Tongue (tissue), 2 donors: Measurements from ENCODE around the gene RNF144A. TPM values are rescaled to one million over a fixed set of nuclear protein-coding genes. Genes with fewer than 3 reads are reported as not detected.
"Not testable (repeated sequence)": the region's sequence is repeated elsewhere in the genome, so short reads cannot be mapped to it uniquely, and the experiment has no call there.

Source experiments
- DNase-seq: peaks from one replicate; pipeline ENCODE4 v3.0.0-alpha.2; 2015
- total RNA-seq: library from RNA; depleted of rRNA; stranded (reverse); fragments of >200 nt; gene quantifications from one replicate; pipeline ENCODE4 v1.2.3, GENCODE V29; 2014

Gene RNF144A
- total RNA-seq, 1 donor from 2014 or later = 25.5 TPM

DNA sequence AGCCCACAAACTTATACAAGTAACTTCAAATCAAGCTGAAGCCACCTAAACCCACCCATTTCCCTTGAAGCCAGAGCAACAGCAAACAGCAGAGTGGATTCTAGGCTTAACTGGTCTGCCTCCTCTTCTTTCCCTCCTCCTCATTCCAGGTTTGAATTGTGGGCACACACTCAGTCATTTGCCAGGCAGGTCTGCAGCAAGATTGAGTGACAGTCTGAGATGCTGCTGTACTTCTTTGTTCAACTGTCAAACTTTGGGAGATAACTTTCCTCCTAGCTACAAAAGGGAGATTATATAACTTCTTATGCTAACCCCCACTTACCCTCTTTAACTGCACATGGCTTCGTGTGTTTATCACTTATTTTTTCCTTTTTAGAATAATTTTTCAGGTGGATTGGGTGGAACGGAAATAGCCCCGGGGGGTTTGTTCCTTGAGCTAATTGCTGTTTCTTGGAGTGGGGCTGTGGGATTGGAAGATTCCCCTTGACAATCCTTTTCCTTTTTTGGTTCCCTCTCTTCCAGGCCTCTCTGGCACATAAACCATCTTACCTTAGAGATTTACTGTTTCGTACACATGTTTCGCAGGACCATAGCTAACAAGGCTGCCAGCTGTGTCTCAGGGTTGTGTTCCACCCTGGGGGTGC, 55.0 kb downstream of the RNF144A start:
- DNase-seq = no peak

DNA sequence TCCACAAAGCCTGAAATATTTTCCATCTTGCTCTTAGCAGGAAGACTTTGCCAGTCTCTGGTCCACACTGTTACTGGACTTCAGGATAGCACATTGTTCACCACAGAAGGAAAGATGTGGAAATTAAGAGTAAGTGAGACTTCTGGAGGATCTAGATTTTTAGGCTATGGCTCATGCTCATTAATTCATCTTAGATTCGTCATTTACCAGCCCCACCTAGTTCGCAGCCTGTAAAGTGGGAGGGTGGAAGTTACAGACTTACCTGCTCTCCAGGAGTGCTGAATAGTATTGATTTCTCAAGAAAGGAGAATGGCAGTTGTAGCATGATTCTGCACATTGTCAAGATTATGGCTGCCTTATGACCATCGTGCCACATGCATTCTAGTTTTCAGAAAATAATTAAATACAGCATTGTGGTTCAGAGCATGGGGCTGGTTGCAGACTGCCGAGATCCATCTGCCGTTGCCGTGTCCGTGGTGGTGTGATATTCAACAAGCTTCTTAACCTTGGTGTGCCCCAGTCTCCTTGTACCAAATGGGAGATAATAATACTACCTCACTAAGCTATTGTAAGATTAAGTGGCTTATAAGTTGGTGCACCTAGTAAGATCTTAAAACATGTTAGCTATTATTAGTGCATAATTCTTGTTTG, 56.8 kb downstream of the RNF144A start:
- no peak for DNase-seq

DNA sequence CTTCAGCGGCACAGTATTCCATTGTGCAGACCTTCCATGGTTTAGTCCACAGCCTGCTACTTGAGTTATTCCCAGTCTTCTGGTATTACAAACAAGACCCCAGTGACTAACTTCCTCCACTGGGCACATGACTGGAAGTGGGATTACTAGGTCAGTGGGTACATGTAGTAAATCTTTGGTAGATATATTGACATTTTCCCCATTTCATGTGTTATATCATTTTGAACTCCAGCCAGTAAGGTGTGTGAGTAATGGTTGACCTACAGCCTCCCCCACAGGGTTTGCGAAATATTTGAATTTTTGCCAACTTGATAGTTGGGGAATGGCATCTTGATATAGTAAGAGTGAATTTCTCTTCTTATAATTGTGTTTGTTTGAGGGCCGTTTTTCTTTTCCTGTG, 58.8 kb downstream of the RNF144A start:
- no peak for DNase-seq

DNA sequence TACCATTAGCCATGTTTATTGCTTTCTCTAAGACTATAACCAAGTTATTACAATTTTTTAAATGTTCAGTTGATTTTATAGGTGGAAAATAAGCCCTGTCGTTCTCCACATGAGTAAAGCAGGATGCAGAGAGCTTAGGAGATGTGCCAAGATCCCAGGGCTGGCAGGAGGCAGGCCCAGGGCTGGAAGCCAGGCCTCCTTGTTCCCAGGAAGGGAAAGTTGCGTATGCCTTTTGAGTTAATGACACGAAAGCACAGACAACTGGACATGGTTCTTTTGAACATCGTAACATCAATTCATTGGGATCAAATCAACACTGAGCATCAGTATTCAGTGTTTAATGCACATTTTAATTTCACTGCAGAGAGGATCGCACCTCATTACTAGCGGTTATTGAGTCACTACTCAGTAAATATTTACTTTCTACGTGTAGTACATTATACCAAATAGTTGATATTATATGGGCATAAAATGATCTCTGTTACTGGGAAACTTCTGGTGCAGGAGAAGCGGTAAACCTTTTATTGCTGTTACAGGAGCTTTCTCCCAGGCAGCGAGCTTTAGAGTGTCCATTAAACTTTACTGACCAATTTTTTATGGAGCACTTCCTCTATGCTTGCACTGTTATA, 60.0 kb downstream of the RNF144A start:
- DNase-seq = peak; percentile 75

DNA sequence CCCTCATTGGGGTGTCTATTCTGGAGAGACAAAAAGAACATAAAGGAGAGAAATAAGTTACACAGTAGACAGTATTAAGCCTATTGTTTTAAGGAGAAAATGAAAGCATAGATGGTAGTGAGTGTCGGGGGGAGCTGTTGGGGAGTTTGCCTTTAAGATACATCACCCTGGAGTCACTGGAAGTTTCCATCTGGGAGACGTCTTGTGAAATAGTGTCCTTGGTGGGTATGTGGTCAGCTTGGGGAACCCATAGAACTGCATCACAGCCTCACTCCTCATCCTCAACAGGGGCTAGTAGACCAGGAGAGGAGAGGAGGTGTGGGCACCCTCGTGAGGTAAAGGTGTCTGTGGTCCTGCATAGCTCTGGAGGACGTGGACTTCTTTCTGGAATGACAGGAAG, 60.6 kb downstream of the RNF144A start:
- no peak for DNase-seq

DNA sequence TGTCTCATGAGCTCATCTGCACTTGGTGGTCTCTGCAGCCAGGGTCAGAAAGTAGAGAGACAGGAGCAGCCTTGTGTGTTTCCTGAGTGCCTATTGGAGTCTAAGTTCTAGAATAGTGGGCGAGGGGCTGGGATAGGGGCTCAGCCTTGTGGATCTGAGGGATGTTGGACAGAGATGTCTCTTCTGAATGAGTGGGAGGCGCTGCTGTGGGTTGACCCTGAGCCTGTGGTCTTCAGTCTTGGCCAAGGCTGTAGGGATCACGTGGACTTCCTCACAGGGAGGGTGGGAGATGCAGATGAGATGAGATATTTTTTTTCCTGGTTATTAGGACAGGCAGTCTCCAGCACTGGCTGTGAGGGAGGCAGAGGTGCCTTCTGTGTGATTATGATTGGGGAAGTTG, 61.8 kb downstream of the RNF144A start:
- DNase-seq = no peak

DNA sequence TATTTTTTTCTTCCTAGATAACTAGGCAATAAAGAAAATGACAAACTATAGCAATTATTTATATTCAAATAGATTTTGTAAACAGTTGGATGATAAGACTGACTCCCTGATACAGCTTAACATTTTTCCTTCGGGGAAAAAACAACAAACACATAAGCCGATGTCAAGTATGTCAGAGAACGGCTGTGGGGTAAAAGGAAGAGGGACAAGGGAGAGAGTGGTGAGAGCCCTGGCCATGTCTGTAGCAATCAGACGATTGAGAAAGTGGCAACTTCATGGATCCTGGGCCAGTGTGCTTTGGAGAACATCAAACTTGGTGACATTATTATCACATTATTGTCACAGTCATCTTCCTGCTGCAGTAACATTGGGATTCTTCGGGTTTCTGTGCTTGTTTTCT, 65.2 kb downstream of the RNF144A start:
- DNase-seq = no peak

DNA sequence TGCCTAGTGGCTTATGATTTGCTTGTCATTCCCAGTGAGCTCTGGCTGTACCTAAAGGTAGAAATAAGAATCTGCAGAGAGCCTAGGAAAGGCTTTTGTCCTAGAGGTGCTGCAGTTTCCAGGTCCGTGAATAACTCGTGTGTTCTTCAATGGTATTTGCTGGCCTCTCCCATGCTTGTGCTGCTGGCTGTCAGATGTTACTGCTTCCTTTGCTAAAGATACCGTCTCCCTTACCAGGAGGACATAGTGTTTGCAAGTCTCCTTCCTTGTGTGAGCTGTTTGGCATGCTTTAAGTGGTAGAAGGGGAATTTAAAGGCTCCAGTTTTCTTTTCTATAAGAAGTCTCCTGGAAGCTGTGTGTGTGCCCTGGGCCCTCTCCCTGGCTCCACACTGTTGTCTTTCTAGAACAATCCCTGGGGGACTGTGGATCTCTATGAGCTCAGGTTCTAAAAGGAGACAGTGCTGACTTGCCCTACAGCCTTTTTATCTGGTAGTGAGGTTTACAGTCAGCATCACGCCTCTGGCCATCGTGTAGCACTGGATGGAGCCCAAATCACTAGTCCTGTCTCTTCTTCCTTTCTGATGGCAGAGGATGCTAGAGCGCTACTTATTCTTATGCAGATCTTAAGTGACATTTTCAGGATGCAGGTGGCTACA, 65.8 kb downstream of the RNF144A start:
- no peak for DNase-seq

DNA sequence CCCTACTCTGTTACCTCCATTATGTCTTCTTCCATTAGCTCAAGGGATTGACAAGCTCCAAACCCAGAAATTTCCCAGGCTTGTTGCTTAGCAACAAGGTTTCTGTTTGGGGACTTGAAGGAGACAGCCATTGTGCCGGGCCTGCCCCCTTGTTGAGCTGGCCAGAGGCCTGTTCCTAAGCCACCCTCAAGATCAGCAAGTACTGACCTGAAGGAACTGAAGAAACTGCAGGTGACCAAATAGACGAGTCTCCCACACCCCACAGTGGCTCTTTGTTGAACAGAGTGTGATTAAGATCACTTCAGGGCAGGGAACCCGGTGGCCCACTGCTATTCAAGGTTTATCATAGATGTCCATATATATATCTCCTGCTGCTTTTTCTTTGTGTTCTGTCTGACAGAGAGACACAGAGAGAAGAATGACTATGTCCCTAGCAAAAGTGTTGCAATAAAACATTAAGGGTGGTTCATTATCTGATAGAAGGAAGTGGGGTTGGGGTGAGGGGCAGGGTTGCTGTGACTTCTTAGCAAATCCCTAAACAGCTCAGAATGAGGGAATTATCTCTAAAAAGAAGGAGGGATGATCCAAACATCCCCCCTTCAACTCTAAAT, 69.2 kb downstream of the RNF144A start:
- no peak for DNase-seq

DNA sequence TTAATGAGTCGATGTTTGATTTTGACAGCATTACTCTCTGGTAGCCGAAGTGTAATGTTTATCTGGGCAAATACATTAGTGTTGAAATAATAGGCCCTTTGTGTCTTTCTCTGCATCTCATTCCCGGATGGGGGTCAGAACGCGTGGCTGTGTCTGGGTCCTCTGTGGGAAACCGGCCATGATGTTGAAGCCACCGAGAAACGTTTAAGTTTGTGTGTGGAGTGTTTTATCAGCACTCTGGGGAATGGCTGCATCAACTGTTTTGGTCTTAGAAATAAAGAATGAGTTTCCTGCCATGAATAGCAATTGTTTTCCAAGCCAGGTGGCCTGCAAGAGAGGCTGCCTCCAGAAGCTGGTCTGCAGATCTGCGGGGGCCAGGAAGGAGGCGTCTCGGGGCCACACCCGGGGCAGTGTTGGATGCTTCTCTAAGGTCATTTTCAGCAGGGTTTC, 69.7 kb downstream of the RNF144A start:
- no peak for DNase-seq

DNA sequence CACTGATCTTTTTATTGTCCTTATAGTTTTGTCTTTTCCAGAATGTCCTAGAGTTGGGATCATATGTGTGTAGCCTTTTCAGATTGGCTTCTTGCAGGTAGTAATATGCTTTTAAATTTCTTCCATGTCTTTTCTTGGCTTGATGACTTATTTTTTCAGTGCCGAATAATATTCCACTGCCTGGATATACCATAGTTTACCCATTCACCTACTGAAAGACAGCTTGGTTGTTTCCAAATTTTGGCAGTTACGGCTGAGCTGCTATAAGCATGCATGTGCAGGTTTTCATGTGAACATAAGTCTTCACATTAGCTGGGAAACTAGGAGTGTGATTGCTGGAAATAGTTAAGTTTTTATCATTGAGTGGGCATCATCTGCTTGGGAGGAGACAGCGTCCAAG, 73.7 kb downstream of the RNF144A start:
- DNase-seq = no peak

DNA sequence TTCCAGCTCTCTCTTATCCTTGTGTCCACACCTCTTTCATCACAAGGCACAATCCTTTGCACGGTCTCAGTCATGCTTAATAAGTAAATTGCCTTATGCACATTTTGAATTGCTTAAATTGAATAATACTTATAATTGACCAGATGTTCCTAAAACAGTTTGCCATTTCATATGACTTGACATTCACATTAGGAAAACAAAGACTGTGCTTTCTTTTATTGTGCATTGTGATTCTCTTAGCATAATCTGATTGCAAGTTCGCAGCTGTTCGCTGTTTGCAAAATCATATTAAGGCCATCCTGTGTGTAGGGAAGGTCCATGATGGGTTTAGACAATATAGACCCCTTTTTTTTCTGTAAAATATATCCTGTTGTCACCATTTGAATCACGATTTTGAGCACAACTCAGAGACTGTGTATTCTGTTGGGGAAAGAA, 75.6 kb downstream of the RNF144A start:
- no peak for DNase-seq

DNA sequence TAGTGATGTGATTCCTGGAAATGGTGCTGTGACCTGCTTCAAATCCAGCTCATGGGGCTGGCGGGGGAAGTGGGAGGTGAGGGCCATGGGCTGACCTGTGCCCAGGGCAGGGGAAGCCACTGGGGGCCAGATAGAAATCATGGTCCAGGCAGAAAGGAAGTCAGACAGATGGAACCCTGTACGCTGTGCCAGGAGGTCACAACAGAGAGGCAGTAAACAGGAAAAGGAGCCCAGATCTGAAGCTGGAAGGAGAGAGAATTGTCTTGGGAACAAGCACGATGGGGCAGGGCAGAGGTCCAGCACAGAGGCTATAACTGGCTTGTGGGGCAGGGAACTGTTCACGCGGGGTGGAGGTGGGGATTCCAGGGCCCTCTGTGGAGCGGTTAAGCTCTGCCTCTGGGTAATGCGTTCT, 76.0 kb downstream of the RNF144A start:
- DNase-seq = no peak

DNA sequence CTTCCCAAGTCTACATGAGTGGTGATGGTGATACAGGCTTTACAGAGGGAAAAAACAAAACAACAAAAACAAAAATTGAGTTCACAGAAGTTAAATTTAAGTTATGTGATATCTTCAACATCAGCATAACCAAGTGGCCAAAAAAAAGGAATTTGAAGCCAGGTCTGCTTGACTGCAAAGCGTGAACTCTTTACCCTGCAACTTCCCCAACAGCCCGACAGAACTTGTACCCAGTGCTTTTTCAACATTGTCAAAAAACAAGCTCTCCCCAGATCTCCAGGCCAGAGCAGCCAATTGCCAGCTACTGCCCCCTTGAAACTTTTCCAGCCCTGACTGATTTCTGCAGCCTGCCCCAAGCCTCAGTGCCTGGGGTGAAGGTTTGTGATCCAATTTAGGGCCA, 76.7 kb downstream of the RNF144A start:
- DNase-seq = no peak

DNA sequence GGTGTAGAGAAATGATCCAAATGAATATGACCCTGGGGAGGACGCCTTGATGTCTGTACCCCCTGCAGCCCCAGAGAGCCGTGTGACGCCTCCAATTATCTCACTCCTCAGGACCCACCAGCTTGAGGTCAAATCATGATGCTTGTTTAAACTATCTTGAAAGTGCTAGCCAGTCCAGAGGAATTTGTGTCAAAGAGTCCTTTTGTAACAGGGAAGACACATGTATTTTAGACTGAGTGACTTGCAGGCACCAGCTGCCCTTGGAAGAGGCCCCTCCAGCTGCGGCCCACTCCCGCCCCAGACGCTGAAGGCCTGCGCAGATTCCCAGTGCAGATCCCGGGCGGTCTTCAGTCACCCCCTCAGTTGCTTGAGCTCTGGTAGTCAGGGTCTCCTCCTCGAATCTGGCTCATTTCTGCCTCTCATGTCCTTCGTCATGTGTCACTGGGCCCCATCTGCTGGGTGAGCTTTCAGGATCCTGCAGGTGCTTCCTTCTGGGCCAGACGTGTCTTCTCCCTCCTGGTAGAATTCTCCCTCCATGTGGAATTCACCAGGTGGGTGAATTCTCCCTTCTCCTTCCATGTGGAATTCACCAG, 77.4 kb downstream of the RNF144A start:
- no peak for DNase-seq

DNA sequence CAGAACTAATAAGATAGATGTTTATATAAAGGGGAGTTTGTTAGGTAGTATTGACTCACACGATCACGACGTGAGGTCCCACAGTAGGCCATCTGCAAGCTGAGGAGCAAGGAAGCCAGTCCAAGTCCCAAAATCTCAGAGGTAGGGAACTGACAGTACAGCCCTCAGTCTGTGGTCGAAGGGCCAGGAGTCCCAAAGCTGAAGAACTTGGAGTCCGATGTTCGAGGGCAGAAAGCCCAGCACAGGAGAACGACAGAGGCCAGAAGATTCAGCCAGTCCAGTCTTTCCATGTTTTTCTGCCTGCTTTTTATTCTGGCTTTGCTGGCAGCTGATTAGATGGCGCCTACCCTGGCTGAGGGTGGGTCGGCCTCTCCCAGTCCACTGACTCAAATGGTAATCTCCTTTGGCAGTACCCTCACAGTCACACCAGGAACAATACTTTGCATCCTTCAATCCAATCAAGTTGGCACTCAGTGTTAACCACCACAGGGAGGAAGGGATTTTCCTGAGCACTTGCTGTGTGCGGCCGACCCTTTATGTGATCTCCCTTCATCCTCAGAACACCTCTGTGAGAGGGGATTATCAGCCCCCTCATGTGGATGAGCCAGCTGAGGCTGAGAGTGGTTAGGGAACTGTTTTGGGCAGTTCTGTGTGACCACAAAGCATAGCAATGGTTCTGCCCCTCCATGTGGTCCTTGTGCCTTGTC, 78.3 kb downstream of the RNF144A start:
- no peak for DNase-seq

DNA sequence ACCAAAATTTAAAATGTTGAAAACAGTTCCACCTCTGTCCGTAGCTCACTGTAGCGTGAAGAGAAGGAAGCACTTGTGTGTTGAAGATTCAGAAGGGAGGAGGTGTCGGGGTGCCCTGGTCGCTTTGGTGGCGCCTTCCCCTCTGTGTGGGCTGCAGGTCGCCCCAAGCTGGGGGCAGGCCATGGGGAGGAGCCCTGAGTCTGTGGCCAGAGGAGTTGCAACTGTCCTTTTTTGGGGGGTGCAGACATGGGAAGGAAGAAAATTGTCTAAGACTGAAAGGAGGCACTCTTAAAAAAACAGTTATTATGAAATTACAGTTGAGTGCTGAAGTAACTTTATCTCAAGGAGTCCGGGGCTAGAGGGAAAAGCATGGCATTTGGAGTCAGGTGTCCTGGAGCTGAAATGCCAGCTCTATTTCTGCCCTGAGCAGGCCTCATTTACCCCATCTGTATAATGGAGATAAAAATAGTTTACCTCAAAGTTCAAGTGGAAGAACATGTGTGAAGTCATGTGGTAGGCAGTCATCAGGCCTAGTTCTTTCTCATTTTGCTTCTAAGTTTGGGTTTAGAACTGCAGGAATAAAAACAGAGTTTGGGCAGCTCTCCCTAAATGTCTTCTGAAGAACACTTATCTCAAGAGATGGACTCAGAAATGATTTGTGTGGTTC, 82.1 kb downstream of the RNF144A start:
- DNase-seq = no peak

DNA sequence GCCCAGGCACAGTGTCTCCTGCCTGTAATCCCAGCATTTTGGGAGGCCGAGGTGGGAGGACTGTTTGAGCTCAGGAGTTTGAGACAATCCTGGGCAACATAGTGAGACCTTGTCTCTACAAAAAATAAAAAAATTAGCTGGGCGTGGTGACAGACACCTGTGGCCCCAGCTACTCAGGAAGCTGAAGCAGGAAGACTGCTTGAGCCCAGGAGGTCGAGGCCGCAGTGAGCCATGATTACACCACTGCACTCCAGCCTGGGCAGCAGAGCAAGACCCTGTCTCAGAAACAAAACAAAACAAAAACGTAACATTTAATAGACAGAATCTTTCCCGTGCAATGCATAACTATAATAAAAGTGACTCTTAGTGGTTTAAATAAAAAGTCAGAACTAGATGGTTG, 84.2 kb downstream of the RNF144A start:
- DNase-seq = not testable (repeated sequence)

DNA sequence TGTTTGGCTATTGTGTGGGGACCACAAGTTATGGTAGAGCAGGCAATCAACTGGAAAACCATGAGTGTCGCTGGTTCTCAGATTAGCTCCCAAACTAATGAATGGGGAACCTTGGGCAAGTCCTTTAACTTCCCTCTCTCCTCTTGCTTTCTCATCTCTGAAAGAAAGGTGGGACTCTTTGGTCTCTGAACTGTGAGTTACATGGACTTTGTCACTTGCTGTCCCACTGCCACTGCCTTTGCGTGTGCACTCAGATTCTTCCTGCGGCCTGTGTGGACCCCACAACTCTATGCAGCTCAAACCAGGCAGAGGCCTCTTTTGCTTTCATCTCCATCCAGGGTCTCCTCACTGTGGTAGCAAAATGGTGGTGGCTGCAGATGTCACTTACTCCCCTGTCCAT, 86.7 kb downstream of the RNF144A start:
- no peak for DNase-seq

DNA sequence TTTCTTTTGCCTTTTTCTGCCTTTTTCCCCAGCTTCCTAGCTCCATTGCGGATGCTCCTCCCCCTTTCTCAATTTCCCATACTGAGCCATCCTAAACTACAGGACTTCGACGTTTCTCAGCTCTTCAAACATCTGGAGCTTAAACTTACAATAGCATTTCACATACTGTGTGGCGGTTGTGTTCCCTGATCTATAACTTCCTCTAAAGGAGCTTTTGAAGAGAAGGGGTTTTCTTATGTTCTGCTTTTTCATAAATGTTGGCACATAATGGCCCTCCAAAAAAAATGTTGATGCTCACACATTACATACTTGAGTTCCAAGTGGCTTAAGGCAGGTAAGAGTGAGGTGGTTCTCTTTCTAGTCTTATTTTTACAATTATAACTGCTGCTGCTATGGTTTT, 87.4 kb downstream of the RNF144A start:
- DNase-seq = no peak

DNA sequence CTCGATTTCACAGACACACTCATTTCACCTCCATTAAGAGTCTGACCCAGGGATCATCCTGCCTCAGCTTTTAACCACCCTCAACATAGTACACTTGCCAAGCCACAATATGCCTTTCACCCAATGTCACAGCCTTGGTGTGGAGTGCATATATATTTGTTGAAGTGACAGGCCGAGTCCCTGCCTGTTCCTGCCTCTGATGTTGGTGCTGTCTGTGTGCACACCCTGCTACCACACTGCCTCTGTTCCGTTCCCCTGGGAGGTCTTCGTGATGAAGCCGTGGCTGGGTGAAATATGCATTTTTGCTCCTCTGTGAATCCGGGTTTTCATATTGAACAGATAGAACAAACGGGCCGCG, 90.3 kb downstream of the RNF144A start:
- no peak for DNase-seq
